Stimulated activated CD4-positive, alpha-beta T cell treated with anti-CD3 and anti-CD28 coated beads, TNF-alpha, amount 100 ng/mL, for 4 hours (primary cell): ENCODE data around the gene CCL16.
A peak's percentile ranks its signal among the peaks of the same experiment; 100 is the strongest.
"Not testable (repeated sequence)": the region's sequence is repeated elsewhere in the genome, so short reads cannot be mapped to it uniquely, and the experiment has no call there.

ENCODE experiments used
- DNase-seq, 3 experiments: peaks; one replicate each; pipeline ENCODE4 v3.0.0-alpha.2; 2020; ENCODE audit warnings: low read depth in 3 of 3

The CCL16 gene

GRCh38 chr17:35938492-35938891, 42.8 kb downstream of the CCL16 start:
- DNase-seq: not testable (repeated sequence)

GRCh38 chr17:35936063-35936462, 45.2 kb downstream of the CCL16 start:
- DNase-seq: no peak

GRCh38 chr17:35934760-35935159, 46.5 kb downstream of the CCL16 start:
- DNase-seq: no peak

GRCh38 chr17:35932586-35932985, 48.7 kb downstream of the CCL16 start:
- no peak for DNase-seq

- no peak for DNase-seq
These were observed 49.4 kb downstream of the CCL16 start for GRCh38 chr17:35931794-35932425.

DNA sequence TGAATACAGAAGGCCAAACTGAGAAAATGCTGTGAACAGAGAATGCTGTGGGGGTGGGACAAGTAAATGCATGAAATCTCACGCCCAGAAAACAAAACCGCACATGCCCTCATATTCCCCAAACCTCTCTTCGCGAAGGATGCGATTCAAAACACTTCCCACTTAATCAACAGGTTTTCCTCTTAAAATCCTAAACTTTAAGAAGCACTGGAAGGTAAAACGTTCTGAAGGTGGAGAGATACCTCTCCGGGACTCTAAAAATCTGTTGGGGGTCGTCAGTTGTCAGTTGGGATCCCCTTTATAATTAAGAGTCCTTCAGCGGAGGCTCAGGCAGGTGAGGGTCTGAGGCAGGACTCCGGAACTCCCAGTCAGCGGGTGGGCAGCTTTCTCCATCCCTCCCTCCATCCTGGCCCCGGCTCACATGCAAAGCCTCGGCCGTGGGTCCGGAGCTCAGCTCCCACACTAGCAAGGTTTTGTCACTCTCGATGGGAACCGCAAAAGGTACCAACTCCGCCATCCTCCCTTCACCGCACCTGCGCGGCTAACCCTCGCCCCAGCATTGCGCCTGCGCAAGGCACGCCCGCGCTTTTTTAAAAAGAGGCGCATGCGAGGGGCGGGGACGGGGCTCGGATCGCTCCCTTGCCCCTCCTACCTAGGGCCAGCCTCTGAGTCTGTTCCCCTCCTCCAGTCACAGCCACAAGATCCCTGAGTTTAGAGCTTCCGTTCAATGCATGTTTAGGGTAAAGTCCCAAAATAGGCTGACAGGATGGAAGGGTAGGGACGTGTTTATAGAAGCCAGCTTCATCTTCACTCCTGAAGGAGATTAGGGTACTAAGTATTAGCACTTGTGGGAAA, 50.9 kb downstream of the CCL16 start, which contains the start of gene RDM1:
RDM1 (minus strand) TSS at position 563 of the 855 bp plus-strand sequence; CDS start at position 517, 46 bp downstream.
- DNase-seq: peak; percentile 48 to 65 (median 61)

DNA sequence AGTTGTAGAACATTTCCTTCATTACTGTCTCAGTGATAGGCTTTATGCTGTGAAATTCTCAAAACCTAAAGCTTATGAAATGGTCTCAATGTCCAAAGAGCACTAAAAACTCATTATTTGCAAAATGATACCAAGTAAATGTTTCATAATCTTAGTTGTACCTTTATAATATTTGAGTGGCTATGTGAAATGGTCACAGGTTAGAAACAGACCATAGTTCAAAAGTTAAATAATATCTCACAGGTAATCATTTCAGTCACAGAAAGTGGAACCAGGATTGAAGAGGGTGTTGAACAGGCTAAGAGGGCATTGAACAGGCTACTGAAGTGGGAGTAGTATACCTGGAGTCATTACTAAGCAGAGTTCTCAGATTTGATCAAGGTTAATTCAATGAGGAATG, 53.6 kb downstream of the CCL16 start:
- no peak for DNase-seq
